Endothelial cell of umbilical vein (primary cell): ENCODE data around the gene EEFSEC. TPM values are rescaled to one million over a fixed set of nuclear protein-coding genes. Genes with fewer than 3 reads are reported as not detected.

Source experiments
- BruUV-seq: library from RNA; stranded (reverse); fragments of 400-500 nt; replicated peaks from 2 replicates; lab custom pipeline; 2021; lab: Mats Ljungman, UMichigan
- CTCF ChIA-PET: fragments of 300-600, 350-600 bp; sonication (Branson Sonifier 250); formaldehyde crosslinking; loops from one replicate; lab custom pipeline; 2021; ENCODE audit warnings: antibody characterized with exemption, inconsistent platforms; lab: Charles Lee
- POLR2A ChIA-PET: fragments of 300-600, 350-600 bp; sonication (Branson Sonifier 250); formaldehyde crosslinking; loops from one replicate; lab custom pipeline; 2021; ENCODE audit warnings: antibody characterized with exemption, inconsistent platforms; lab: Charles Lee
- DNase-seq: peaks from one replicate; pipeline ENCODE4 v3.0.0-alpha.2; 2011; ENCODE audit warnings: low read depth, low spot score
- FAIRE-seq: peaks from 2 replicates; lab custom pipeline; 2011; peaks lifted over from hg19 to GRCh38; lab: Jason Lieb, UNC
- H2AFZ ChIP-seq: 2 replicates; pipeline ENCODE4 v1.6.0; 2012; ENCODE audit warnings: low read depth, low read length, control low read depth, inconsistent platforms
- H3K27ac ChIP-seq: 2 replicates; pipeline ENCODE4 v1.5.1; 2011; ENCODE audit warnings: low read depth, mild to moderate bottlenecking, control low read depth, low read length, moderate library complexity; ENCODE audit not compliant: insufficient read depth
- H3K27me3 ChIP-seq, 2 experiments: 2 replicates each; pipeline versions ENCODE4 v1.6.0 to v1.6.1; 2011; ENCODE audit warnings: low read length in 2 of 2, mixed read lengths in 1 of 2; ENCODE audit not compliant: control insufficient read depth in 2 of 2, insufficient read depth in 2 of 2
- H3K36me3 ChIP-seq, 2 experiments: 2 replicates in 1 of 2; 3 replicates in 1 of 2; pipeline ENCODE4 v1.5.1; 2011; ENCODE audit warnings: low read length in 2 of 2, mild to moderate bottlenecking in 1 of 2, moderate library complexity in 1 of 2; ENCODE audit not compliant: control insufficient read depth in 2 of 2, insufficient read depth in 2 of 2; ENCODE audit errors: extremely low read depth in 1 of 2
- H3K4me1 ChIP-seq: 3 replicates; pipeline ENCODE4 v1.5.1; 2011; ENCODE audit warnings: mild to moderate bottlenecking, low read length; ENCODE audit not compliant: control insufficient read depth, insufficient read depth; ENCODE audit errors: extremely low read depth
- H3K4me2 ChIP-seq: 2 replicates; pipeline ENCODE4 v1.6.1; 2011; ENCODE audit warnings: low read length, control low read depth, mixed read lengths; ENCODE audit not compliant: insufficient read depth
- H3K4me3 ChIP-seq, 3 experiments: fragments of 200-600 bp in 1 of 3; sonication (generic), shearing (Covaris generic) in 1 of 3; replicated peaks in 1 of 3; 2 replicates each; pipeline ENCODE4 v1.5.1; 2011 to 2016; ENCODE audit warnings: control low read depth in 3 of 3, low read length in 3 of 3, mild to moderate bottlenecking in 2 of 3, inconsistent platforms in 1 of 3, low read depth in 1 of 3, moderate library complexity in 1 of 3; ENCODE audit not compliant: insufficient read depth in 1 of 3
- H3K79me2 ChIP-seq: 2 replicates; pipeline ENCODE4 v1.6.0; 2012; ENCODE audit warnings: low read length, inconsistent platforms; ENCODE audit not compliant: control insufficient read depth, insufficient read depth
- H3K9ac ChIP-seq: replicated peaks from 2 replicates; pipeline ENCODE3; 2011; ENCODE audit warnings: low read length, control low read depth; ENCODE audit not compliant: insufficient read depth; ENCODE audit errors: extremely low read depth
- H3K9me1 ChIP-seq: replicated peaks from 3 replicates; pipeline ENCODE4 v1.6.0; 2011; ENCODE audit warnings: mild to moderate bottlenecking, low read length; ENCODE audit not compliant: control insufficient read depth, insufficient read depth; ENCODE audit errors: extremely low read depth
- H3K9me3 ChIP-seq: replicated peaks from 2 replicates; pipeline ENCODE4 v1.5.1; 2012; ENCODE audit warnings: low read length, inconsistent platforms; ENCODE audit not compliant: control insufficient read depth, insufficient read depth
- H4K20me1 ChIP-seq: replicated peaks from 2 replicates; pipeline ENCODE3; 2011; ENCODE audit warnings: mild to moderate bottlenecking, low read length; ENCODE audit not compliant: control insufficient read depth, insufficient read depth; ENCODE audit errors: extremely low read depth
- CTCF ChIP-seq, 2 donors: IDR thresholded peaks; 1 replicate in 1 of 2; 2 replicates in 1 of 2; pipeline ENCODE4 v1.5.1; 2011; ENCODE audit warnings: low read length in 2 of 2, mild to moderate bottlenecking in 2 of 2, moderate library complexity in 2 of 2, control low read depth in 1 of 2, inconsistent platforms in 1 of 2, low read depth in 1 of 2; ENCODE audit not compliant: insufficient read depth in 1 of 2; ENCODE audit errors: extremely low read depth in 1 of 2
- EZH2 ChIP-seq: IDR thresholded peaks from 2 replicates; pipeline ENCODE4 v1.6.1; 2012; ENCODE audit warnings: borderline replicate concordance, low read depth, mild to moderate bottlenecking, moderate library complexity, low read length, inconsistent platforms; ENCODE audit not compliant: severe bottlenecking
- FOS ChIP-seq: IDR thresholded peaks from 2 replicates; pipeline ENCODE4 v1.6.1; 2011; ENCODE audit warnings: mild to moderate bottlenecking, low read length, moderate library complexity, borderline replicate concordance; ENCODE audit not compliant: insufficient read depth
- GATA2 ChIP-seq: IDR thresholded peaks from 2 replicates; pipeline ENCODE4 v1.7.0; 2011; ENCODE audit warnings: low read depth, mild to moderate bottlenecking, moderate library complexity, mixed read lengths, low read length; ENCODE audit not compliant: insufficient read length, insufficient read depth
- JUN ChIP-seq: IDR thresholded peaks from 2 replicates; pipeline ENCODE4 v1.6.1; 2011; ENCODE audit warnings: borderline replicate concordance, low read depth; ENCODE audit not compliant: insufficient read length, insufficient read depth
- MAX ChIP-seq: IDR thresholded peaks from 2 replicates; pipeline ENCODE4 v1.6.1; 2011; ENCODE audit not compliant: insufficient read depth, insufficient read length
- MYC ChIP-seq: IDR thresholded peaks from one replicate; pipeline ENCODE4 v1.6.1; 2011; ENCODE audit warnings: mild to moderate bottlenecking, low read depth, low read length
- POLR2A ChIP-seq: IDR thresholded peaks from 2 replicates; pipeline ENCODE4 v1.6.1; 2012; ENCODE audit warnings: low read depth, mild to moderate bottlenecking, control low read depth, low read length
- POLR2AphosphoS5 ChIP-seq: IDR thresholded peaks from 2 replicates; pipeline ENCODE4 v1.6.1; 2012; ENCODE audit warnings: low read depth, mild to moderate bottlenecking, control low read depth, low read length, moderate library complexity; ENCODE audit not compliant: insufficient read depth
- dilution Hi-C: fragments of 300-500 bp; cut with MboI; formaldehyde crosslinking; loops from one replicate; pipeline ENCODE4 v1.15.0; 2019; ENCODE audit warnings: low sequenced_read_pairs; ENCODE audit not compliant: extremely low pct_ligation_motif_present
- intact Hi-C: fragments of 100-400 bp; cut with micrococcal nuclease; formaldehyde crosslinking; loops from one replicate; pipeline ENCODE4 v1.10.0; 2022
- polyA plus RNA-seq, 4 experiments: library from polyadenylated mRNA; depleted of rRNA in 3 of 4; stranded (reverse) in 3 of 4; unstranded in 1 of 4; fragments of >200 nt; gene quantifications; 2 replicates each; pipeline versions ENCODE4 v1.2.1 to v1.2.3, GENCODE V29; 2011 to 2012; ENCODE audit warnings: missing spikeins in 1 of 4
- total RNA-seq: library from RNA; stranded (reverse); gene quantifications from 2 replicates; pipeline ENCODE4 v1.2.3, GENCODE V29; 2021

Gene EEFSEC
- total and polyA plus RNA-seq, 2 donors (not counting 3 experiments of a cell fraction or from before 2014, with no cell fraction given), result 13.1 to 14.5 TPM

GRCh38 chr3:128380719-128381118 lies 227.4 kb downstream of the EEFSEC start:
- FAIRE-seq (no peak), DNase-seq (no peak)
- Histone ChIP-seq H3K9me3 (no peaks in the 10 kb centered on the region), H3K4me1 (peaks cover 7% of the 10 kb centered on the region), H3K27me3 (no peaks in the 10 kb centered on the region), H3K4me3 (no peak overlapping the region), H4K20me1 (no peaks in the 10 kb centered on the region), H3K36me3 (no peaks in the 10 kb centered on the region), H3K4me2 (no peak overlapping the region), H2AFZ (no peak overlapping the region), H3K27ac (no peak overlapping the region), H3K9ac (no peak overlapping the region), H3K9me1 (no peaks in the 10 kb centered on the region), H3K79me2 (no peaks in the 10 kb centered on the region)
- POLR2A ChIA-PET, result no interaction called here
- CTCF ChIA-PET, result no interaction called here
- BruUV-seq, result no TSS peak
- intact Hi-C loops, result no loop called here
- TF ChIP-seq POLR2AphosphoS5 (no peak), JUN (no peak), FOS (no peak), CTCF (IDR thresholded peaks at IDR 0.05; ENCODE audit: extremely low read depth in 1 of 2, insufficient read depth in 1 of 2, low read depth in 1 of 2, low read length in 2 of 2) (no peak), GATA2 (no peak), MYC (no peak), MAX (no peak), POLR2A (no peak), EZH2 (no peak)
- dilution Hi-C loops, result no loop called here
